GM19043 (cell line): ENCODE measurements around the gene FMN2.

ENCODE experiments used
- ATAC-seq: cut with Tn5 transposase; IDR thresholded peaks from one replicate; pipeline ENCODE4 v1.9.1; 2021; ENCODE audit warnings: low read depth; ENCODE audit not compliant: unreplicated experiment

Gene FMN2

DNA sequence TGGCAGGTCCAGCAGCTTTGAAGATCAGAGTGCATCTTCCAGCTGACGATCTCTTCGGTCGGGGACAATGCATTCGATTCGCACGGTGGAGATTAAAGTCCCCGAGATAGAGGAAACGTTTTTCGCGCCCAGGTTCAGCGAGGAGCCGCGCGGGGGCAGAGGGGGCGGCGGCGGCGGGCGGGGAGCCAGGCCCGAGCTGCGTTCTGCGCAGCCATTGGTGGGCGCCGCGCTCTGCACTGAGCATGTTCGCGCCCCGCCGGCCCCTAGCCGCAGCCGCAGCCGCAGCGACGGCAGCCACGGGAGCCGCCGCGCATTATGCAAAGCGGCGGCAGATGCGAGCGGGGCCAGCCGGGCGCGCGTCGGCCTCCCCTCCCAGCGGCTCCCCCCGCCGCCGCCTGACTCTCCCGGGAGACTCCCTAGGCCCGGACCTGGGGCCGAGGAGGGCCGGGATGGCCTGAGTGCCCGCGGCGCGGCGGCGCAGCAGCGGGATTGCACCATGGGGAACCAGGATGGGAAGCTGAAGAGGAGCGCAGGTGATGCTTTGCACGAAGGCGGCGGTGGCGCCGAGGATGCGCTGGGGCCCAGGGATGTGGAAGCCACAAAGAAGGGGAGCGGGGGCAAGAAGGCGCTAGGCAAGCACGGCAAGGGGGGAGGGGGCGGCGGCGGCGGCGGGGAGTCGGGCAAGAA lies at the start of gene FMN2:
Gene FMN2, plus strand, starts transcription at position 270 of the 687 bp plus-strand sequence. Its CDS starts 227 bp downstream, at position 497.
- ATAC-seq: no peak

GRCh38 chr1:240044620-240045019 lies 47.1 kb upstream of the FMN2 start:
- no peak for ATAC-seq

- no peak for ATAC-seq
Observed at GRCh38 chr1:240046000-240046399, 45.7 kb upstream of the FMN2 start.

DNA sequence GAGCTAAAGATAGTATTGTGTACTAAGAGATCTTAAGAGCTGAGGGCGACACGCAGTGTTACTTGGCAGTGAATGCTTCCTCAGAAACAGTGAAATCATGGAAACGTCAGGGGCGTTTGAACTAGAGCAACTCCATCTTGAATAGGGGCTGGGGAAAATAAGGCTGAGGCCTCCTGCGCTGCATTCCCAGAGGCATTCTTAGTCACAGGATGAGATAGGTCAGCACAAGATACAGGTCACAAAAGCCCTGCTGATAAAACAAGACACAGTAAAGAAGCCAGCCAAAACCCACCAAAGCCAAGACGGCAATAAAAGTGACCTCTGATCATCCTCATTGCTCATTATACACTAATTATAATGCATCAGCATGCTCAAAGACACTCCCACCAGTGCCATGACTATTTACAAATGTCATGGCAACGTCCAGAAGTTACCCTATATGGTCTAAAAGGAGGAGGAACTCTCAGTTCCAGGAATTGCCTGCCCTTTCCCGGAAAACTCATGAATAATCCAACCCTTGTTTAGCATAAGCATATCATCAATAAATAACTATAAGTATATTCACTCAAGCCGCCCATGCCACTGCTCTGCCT lies 37.5 kb upstream of the FMN2 start:
- no peak for ATAC-seq

- no peak for ATAC-seq
Observed at GRCh38 chr1:240055936-240056335, 35.7 kb upstream of the FMN2 start.

- ATAC-seq: no peak
Observed at GRCh38 chr1:240056350-240056749, 35.3 kb upstream of the FMN2 start.

DNA sequence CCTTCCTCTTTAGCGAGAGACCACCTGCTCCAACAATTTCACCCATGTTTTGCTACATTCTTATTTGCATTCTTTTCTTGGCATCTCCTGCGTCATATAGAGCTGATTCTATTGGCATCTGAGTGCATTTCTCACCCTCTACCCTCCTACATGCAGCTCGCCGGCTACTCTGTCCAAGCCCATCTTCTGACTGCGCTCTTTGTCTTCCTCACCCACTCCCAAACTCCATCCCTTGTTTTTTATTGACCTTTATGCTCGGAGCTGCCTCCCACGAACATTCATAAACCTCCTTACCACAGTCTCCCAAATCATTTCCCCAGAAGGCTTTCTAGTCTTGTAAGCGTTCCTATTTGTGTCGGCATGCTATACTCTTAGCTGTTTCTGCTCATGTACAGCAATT lies 33.6 kb upstream of the FMN2 start:
- no peak for ATAC-seq

GRCh38 chr1:240068961-240069360 lies 22.7 kb upstream of the FMN2 start:
- ATAC-seq: no peak

- ATAC-seq: no peak
Observed at GRCh38 chr1:240070188-240070587, 21.5 kb upstream of the FMN2 start.

DNA sequence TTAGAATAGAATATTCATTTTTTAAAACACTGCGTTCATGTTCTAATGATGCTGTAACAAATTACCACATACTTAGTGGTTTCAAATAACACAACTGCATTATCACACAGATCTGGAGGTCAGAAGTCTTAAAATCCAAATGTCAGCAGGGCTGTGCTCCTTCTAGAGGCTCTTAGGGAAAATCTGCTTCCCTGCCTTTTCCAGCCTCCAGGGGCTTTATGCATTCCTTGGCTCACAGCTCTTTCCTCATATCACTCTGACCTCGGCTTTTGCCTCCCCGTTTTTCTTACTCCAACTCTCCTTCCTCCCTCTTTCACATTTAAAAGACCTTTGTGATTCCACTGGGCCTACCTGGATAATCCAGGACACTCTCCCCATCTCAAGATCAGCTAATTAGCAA lies 18.6 kb upstream of the FMN2 start:
- ATAC-seq: no peak

GRCh38 chr1:240074422-240074821 lies 17.3 kb upstream of the FMN2 start:
- ATAC-seq: no peak

- no peak for ATAC-seq
Observed at GRCh38 chr1:240074908-240075307, 16.8 kb upstream of the FMN2 start.

GRCh38 chr1:240084337-240084736 lies 7.3 kb upstream of the FMN2 start:
- no peak for ATAC-seq

DNA sequence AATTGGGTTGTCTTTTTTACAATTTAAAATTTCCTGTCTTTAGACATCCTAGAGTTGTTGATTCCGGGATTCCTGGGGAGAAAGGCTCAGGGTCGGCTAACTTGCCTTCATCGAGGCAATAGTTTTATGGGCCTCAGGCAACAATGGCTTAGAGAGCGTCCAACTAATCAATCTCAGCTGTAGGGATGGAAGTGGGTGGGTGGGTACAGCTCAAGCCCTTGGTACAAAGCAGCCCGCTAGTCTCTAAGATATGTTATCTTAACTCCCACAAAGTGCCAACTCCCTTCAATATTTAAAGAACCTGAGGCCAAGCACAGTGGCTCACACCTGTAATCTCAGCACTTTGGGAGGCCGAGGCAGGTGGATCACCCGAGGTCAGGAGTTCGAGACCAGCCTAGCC lies 6.9 kb upstream of the FMN2 start:
- no peak for ATAC-seq

GRCh38 chr1:240086726-240087125 lies 5.0 kb upstream of the FMN2 start:
- no peak for ATAC-seq

DNA sequence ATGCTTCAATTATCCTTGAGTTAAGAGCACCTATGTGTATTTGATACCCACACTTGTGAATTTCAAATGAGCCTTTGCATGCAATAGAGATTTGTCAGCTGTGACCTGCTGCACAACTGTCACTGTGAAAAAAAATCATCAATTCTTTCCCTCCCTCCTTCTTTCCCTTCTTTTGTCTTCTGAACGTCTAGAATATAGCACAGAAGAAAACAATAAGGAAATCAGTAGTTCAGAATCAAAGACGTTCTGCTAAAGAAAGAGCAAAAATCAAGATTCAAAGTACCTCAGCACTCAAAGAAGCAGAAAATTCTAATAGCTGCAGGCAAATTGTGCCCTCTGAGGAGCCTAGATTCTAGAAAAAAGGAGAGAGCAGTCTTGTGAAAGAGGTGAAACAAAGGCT lies 1.7 kb upstream of the FMN2 start:
- ATAC-seq: no peak

GRCh38 chr1:240090957-240091600 lies 604 bp upstream of the FMN2 start:
- ATAC-seq: no peak

GRCh38 chr1:240092301-240093119 lies 827 bp downstream of the FMN2 start:
- ATAC-seq: no peak

GRCh38 chr1:240093120-240093961 lies 1.7 kb downstream of the FMN2 start:
- no peak for ATAC-seq

- ATAC-seq: no peak
Observed at GRCh38 chr1:240094041-240094722, 2.5 kb downstream of the FMN2 start.
